Ishikawa (cell line): ENCODE measurements around the gene HOXB6.

Source experiments
- CEBPB ChIP-seq: IDR thresholded peaks from 2 replicates; pipeline ENCODE4 v1.6.1; 2012
- CREB1 ChIP-seq: IDR thresholded peaks from 2 replicates; pipeline ENCODE4 v1.6.1; 2012; ENCODE audit warnings: low read depth
- EGR1 ChIP-seq: IDR thresholded peaks from 2 replicates; pipeline ENCODE4 v1.6.1; 2012
- EP300 ChIP-seq: IDR thresholded peaks from 2 replicates; pipeline ENCODE4 v1.6.1; 2012; ENCODE audit warnings: borderline replicate concordance
- FOXM1 ChIP-seq: IDR thresholded peaks from 2 replicates; pipeline ENCODE4 v1.6.1; 2012; ENCODE audit warnings: low read depth, borderline replicate concordance
- NFIC ChIP-seq: IDR thresholded peaks from 2 replicates; pipeline ENCODE4 v1.6.1; 2012
- RAD21 ChIP-seq: IDR thresholded peaks from 2 replicates; pipeline ENCODE4 v1.6.1; 2012; ENCODE audit warnings: low read depth
- TAF1 ChIP-seq: IDR thresholded peaks from 2 replicates; pipeline ENCODE4 v1.6.1; 2012; ENCODE audit warnings: low read depth, mild to moderate bottlenecking
- TCF12 ChIP-seq: IDR thresholded peaks from 2 replicates; pipeline ENCODE4 v1.6.1; 2012; ENCODE audit warnings: low read depth
- TEAD4 ChIP-seq: IDR thresholded peaks from 2 replicates; pipeline ENCODE4 v1.6.1; 2012
- YY1 ChIP-seq: IDR thresholded peaks from 2 replicates; pipeline ENCODE4 v1.6.1; 2012; ENCODE audit warnings: low read depth
- ZBTB7A ChIP-seq: IDR thresholded peaks from 2 replicates; pipeline ENCODE4 v1.6.1; 2012; ENCODE audit warnings: low read depth
- TF ChIP-seq, protein P1 (sequence below): IDR thresholded peaks from 2 replicates; pipeline ENCODE4 v1.6.1; 2012; ENCODE audit warnings: low read depth, mild to moderate bottlenecking
- TF ChIP-seq, protein P2 (sequence below): IDR thresholded peaks from 2 replicates; pipeline ENCODE4 v1.6.1; 2012
- TF ChIP-seq, protein P3 (sequence below): IDR thresholded peaks from 2 replicates; pipeline ENCODE4 v1.6.1; 2012

The HOXB6 gene

DNA sequence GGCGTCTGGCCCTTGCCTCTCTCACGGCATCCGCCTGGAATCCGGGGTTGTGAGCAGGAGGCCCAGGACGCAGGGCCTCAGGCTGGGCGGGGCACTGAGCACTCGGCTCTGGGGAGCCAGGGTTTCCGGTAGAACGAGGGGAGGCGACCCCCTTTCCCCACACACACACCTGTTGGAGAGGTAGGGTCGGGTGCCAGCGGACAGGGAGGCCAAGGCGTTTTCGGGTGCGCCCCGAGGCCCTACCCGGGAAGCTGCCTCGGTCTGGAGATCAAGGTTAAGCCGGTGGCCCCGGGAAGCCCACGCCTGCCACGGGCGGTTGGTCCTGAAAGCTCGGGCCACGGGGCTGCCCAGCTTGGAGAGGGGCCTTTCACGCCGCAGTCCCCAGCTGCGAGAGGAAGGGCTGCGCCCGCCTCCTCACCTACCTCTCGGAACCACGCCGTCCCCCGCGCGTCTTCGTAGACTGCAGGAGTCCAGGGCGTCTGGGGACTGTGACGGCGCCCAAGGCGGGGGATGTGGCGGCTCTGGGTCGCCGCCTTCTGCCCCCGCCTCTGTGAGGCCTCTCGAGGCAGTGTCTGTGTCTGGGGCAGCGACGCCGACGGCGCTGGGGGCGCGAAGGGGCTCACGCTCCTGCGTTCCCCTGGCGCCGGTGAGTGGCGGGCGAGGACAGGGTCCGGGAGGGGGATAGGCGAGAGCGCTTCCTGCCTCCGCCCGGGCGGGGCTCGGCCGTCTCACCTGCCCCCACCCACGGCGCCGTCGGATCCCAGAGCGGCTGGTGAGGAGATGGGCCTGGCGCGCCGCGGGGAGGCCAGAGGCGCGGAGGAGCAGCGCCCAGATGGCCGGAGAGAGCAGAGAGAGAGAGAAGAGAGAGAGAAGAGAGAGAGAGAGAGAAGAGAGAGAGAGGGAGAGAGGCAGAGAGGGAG, 41.7 kb upstream of the HOXB6 start:
- no peak for TF ChIP-seq TAF1
- no peak for TF ChIP-seq RAD21
- TF ChIP-seq, protein P1, sequence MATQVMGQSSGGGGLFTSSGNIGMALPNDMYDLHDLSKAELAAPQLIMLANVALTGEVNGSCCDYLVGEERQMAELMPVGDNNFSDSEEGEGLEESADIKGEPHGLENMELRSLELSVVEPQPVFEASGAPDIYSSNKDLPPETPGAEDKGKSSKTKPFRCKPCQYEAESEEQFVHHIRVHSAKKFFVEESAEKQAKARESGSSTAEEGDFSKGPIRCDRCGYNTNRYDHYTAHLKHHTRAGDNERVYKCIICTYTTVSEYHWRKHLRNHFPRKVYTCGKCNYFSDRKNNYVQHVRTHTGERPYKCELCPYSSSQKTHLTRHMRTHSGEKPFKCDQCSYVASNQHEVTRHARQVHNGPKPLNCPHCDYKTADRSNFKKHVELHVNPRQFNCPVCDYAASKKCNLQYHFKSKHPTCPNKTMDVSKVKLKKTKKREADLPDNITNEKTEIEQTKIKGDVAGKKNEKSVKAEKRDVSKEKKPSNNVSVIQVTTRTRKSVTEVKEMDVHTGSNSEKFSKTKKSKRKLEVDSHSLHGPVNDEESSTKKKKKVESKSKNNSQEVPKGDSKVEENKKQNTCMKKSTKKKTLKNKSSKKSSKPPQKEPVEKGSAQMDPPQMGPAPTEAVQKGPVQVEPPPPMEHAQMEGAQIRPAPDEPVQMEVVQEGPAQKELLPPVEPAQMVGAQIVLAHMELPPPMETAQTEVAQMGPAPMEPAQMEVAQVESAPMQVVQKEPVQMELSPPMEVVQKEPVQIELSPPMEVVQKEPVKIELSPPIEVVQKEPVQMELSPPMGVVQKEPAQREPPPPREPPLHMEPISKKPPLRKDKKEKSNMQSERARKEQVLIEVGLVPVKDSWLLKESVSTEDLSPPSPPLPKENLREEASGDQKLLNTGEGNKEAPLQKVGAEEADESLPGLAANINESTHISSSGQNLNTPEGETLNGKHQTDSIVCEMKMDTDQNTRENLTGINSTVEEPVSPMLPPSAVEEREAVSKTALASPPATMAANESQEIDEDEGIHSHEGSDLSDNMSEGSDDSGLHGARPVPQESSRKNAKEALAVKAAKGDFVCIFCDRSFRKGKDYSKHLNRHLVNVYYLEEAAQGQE: no peak
- TF ChIP-seq TEAD4: no peak
- TF ChIP-seq, protein P2, sequence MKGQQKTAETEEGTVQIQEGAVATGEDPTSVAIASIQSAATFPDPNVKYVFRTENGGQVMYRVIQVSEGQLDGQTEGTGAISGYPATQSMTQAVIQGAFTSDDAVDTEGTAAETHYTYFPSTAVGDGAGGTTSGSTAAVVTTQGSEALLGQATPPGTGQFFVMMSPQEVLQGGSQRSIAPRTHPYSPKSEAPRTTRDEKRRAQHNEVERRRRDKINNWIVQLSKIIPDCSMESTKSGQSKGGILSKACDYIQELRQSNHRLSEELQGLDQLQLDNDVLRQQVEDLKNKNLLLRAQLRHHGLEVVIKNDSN: no peak
- no peak for TF ChIP-seq YY1
- no peak for TF ChIP-seq FOXM1
- no peak for TF ChIP-seq EGR1
- no peak for TF ChIP-seq EP300
- no peak for TF ChIP-seq CEBPB
- no peak for TF ChIP-seq ZBTB7A
- TF ChIP-seq CREB1: no peak
- no peak for TF ChIP-seq NFIC
- TF ChIP-seq, protein P3, sequence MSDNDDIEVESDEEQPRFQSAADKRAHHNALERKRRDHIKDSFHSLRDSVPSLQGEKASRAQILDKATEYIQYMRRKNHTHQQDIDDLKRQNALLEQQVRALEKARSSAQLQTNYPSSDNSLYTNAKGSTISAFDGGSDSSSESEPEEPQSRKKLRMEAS: no peak
- no peak for TF ChIP-seq TCF12

DNA sequence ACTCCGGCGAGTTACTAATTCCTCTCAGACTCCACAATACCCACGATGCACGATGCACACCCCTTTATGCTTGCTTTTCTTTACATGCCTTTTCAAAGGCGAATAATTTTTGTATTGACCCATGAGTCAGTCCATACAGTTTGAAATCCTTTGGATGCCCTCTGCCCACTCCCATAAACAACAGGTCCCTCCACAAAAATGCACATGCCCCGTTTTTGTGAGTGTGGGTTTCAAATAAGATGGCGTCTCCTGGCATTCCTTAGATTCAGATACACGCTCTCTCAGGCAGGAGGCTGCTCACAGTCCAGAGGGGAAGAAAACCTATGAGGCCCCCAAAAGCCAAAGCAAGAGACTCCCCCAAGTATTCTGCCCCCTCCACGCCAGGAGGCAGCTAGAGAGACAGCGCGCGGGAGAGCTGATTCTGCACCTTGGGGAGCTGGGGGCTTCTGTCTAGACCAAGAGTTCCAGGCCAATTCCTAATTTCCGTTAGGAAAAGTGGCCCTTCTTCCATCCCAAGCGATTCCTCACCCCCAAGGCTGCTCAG, 40.9 kb upstream of the HOXB6 start:
- TF ChIP-seq TCF12 (no peak), EP300 (no peak), YY1 (no peak), TEAD4 (no peak), ZBTB7A (no peak), NFIC (no peak), EGR1 (no peak), TAF1 (no peak), FOXM1 (no peak), CREB1 (no peak), CEBPB (no peak)

DNA sequence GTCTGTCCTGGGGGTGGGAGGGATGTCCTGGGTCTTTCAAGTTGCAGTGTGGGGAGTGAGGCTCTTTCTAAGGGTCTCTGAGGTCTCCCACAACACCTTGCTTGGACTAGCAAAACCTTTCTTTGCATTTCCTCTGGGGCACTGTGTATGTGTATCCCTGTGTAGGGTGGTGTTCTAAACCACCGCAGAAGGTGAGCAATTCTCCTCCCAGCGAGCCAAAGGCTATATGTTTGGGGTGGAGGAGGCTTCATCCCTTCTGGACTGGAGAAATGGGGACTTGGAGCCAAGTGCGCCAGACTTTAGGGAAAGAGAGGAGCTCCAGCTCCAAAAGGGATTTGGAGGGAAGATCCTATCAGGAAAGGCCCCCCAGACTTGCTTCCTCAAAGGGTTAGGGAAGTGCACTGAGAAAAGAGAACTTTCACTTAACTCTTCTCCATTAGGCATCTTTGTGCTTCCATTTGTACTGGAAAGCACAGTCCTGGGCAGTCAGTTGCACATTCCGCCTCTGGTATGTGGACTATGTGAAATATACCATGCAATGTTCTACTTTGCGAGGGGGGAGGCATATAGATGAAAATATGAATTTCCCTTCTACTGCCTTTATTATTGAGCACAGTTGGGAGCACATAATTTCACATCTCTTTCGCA, 40.2 kb upstream of the HOXB6 start:
- TF ChIP-seq TEAD4 (no peak), FOXM1 (no peak), TCF12 (no peak), CEBPB (no peak), EGR1 (no peak)
- TF ChIP-seq, protein P3: no peak

DNA sequence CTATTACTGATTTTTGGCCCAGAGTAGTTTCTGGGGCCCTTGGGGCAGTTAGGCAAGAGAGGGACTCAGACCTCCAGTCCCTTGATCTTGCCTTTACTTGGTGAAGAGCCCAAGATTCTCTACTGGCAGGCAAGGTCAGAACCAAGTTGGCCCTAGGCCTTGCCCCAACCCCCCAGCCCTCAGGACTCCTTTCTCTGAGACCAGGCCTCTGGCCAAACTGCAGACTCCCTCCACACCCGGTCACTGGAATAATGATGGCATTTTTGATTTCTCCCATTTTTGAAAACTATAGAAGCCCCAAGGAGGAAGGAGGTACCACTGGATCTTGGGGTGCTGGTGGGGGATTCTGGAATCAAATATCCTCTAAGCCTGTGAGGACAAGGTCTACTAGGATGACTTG, 39.4 kb upstream of the HOXB6 start:
- TF ChIP-seq YY1 (no peak), TAF1 (no peak), TEAD4 (no peak), EP300 (no peak), ZBTB7A (no peak), EGR1 (no peak), RAD21 (no peak), CREB1 (no peak), NFIC (no peak), CEBPB (no peak), TCF12 (no peak), FOXM1 (no peak)
- TF ChIP-seq, protein P2: no peak
- TF ChIP-seq, protein P3: no peak
- TF ChIP-seq, protein P1: no peak

DNA sequence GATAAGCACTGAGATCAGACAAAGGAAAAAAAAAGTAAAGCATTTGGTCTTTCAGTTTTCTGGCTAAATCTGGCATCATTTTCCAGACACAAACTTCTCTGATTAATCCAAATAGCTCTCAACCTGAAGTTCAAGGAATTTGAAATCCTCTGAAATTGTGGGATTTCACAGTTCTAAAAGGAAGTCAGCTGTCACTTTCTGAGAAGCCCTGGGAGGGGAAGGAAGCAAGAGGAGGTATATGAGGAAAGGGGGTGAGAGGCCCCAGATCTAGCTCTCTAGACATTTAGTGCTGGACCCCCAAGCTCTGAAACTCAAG, 38.9 kb upstream of the HOXB6 start:
- no peak for TF ChIP-seq TCF12
